PC-9 (cell line): ENCODE data around the gene TBC1D22A.

Experiments
- CTCF ChIP-seq: fragments of 200-600 bp; sonication (generic); conservative IDR thresholded peaks from 2 replicates; pipeline ENCODE4 v1.6.1; 2017; ENCODE audit warnings: mixed run types, antibody characterized with exemption, mild to moderate bottlenecking, moderate library complexity
- EZH2 ChIP-seq: fragments of 200-600 bp; sonication (generic); IDR thresholded peaks from 2 replicates; pipeline ENCODE4 v1.8.0; 2017; ENCODE audit warnings: antibody characterized with exemption, low read depth

- no peak for TF ChIP-seq CTCF
- no peak for TF ChIP-seq EZH2
Measured at GRCh38 chr22:47221840-47222615, 459.6 kb downstream of the TBC1D22A start.
